GM18517 (cell line): ENCODE data around the gene GYS1.

Experiments used
- ATAC-seq: cut with Tn5 transposase; IDR thresholded peaks from one replicate; pipeline ENCODE4 v1.9.1; 2021; ENCODE audit warnings: mild to moderate bottlenecking, moderate library complexity; ENCODE audit not compliant: unreplicated experiment

Gene GYS1

DNA sequence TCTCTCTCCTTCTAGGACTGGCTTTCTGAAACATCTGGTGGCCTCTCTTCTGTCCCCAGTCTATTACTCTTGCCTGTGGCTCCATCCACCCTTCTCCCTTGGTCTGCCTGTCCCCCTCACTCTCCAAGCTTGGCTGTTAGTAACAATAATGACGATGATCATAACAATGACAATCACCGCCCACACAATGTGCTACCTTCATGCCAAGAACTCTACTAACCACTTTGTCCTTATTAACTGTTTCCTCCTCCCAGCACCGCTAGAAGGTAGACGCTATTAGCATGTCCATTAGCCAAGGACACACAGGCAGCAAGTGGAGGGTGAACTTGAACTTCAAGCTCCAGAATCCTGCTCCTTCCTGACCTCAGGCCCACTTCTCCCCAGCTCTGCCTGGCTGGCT, 2.7 kb downstream of the GYS1 start:
- no peak for ATAC-seq

GRCh38 chr19:48989701-48990291, 3.3 kb downstream of the GYS1 start:
- ATAC-seq, result no peak

DNA sequence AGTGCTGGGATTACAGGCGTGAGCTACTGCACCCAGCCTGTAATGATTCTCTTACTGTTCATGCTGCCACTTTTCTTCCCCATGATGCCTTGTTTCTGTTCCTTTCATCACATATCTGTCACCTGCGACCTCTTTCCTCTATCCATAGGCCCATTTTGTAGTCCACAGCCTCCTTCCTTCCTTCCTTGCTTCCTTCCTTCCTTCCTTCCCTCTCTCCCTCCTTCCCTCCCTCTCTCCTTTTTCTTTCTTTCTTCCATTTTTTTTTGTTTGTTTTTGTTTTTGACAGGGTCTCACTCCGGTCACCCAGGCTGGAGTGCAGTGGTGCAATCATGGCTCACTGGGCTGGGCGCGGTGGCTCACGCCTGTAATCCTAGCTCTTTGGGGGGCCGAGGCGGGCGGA, 4.2 kb downstream of the GYS1 start:
- ATAC-seq, result no peak

DNA sequence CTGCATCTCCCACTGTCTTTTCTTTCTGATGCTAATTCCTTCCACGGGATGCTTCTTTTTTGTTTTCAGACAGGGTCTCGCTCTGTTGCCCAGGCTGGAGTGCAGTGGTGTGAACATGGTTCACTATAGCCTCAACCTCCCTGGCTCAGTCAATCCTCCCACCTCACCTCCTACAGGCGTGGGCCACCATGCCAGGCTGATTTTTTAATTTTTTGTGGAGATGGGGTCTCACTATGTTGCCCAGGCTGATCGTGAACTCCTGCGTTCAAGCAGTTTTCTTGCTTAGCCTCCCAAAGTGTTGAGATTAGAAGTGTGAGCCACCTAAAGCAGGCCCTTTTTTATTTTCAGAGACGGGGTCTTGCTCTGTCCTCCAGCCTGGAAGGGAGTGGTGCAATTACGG, 4.8 kb downstream of the GYS1 start:
- ATAC-seq, result no peak

DNA sequence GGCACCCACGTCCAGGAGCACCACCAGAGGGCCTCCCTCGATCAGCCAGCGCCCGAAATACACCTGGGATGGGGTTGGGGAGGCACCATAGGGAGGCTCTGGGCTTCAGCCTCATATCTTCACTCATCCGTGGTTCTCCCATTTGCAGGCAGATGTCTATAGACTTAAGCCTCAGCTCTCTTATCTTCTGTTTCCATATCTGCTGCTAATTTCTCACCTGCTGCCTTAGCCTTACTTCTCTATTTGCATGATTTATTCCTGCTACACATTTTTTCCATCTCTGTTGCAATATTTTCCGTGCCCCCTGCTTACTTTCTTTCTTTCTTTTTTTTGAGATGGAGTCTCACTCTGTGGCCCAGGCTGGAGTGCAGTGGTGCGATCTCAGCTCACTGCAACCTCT, 5.8 kb downstream of the GYS1 start:
- ATAC-seq, result no peak

DNA sequence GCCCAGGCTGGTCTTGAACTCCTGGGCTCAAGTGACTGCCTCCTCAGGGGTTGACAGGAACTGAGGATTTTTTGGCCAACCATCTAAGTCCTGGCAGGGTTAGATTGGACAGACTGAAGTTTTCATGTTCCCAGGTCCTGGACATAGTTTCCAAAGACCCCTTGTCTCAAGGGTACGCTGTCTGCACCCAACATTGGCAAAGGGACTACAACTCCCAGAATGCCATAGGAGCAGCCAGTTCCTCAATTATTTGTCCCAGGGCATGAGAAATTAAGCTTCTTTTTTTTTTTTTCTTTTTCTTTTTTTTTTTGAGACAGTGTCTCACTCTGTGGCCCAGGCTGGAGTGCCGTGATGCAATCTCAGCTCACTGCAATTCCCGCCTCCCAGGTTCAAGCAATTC, 6.9 kb downstream of the GYS1 start:
- no peak for ATAC-seq

- ATAC-seq, result no peak
Measured at GRCh38 chr19:48985711-48986110, 7.4 kb downstream of the GYS1 start.

DNA sequence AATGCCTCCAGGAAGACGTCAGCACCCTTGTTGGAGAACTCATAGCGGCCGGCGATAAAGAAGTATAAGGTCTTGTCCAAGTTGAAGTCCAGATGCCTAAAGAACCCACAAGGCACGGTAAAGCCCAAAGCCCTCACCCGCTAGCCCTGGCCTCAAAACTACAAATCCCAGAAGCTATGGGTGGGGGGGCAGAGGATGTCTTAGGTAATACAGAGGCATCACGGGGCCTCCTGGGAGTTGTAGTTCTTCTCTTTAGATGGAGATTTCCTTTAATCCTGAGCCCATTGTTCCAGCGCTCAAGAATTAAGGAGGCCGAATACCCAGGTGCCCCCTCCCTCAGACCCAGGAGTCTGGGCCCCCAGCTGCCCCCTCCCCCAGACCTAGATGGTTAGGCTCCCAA, 10.8 kb downstream of the GYS1 start:
- ATAC-seq, result no peak

GRCh38 chr19:48977061-48977460, 16.0 kb downstream of the GYS1 start:
- no peak for ATAC-seq

- ATAC-seq, result no peak
Measured at GRCh38 chr19:48975947-48976847, 16.9 kb downstream of the GYS1 start.

- ATAC-seq, result peak; percentile 44
Measured at GRCh38 chr19:48970923-48971395, 22.1 kb downstream of the GYS1 start.

- ATAC-seq, result no peak
Measured at GRCh38 chr19:48970139-48970766, 22.9 kb downstream of the GYS1 start.

DNA sequence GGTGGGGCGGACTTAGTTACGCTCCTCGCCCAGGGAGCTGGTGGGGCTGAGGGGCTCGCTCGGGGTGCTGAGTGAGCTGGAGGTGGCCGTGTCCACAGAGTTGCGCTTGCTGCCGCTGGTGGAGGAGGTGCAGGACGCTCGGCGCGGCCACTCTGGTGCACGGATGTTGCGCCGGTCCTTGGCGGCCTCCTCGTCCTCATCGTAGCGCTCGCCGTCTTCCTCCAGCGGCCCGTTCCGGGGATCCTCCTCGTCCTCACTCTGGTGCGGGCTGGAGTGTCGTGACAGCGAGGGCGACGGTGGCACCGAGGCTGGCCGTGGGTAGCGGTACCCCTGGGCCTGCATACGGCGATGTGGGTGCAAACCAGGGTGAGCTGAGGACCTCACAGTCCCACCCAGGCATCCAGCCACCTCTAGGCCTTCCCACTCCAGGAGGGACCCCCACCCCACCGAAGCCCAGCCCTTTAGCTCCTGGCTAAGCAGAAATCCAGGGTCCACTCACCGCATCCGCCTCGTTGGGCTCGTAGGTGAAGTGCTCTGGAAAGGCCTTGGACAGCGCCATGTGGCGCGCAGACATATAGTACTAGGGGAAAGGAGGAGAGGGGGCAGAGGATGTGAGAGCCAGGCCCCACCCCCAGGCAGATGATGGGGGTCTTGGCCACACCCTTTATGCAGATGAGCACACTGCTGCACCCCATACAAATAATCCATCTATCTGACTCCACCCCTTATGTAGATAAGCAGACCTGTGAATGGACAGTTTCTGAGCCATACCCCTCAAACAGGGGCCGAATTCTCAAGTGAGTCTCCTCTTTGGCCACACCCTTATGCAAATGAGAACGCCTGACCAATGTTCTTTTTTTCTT, 23.6 kb downstream of the GYS1 start:
- no peak for ATAC-seq

- ATAC-seq, result no peak
Measured at GRCh38 chr19:48968813-48969218, 24.3 kb downstream of the GYS1 start.

DNA sequence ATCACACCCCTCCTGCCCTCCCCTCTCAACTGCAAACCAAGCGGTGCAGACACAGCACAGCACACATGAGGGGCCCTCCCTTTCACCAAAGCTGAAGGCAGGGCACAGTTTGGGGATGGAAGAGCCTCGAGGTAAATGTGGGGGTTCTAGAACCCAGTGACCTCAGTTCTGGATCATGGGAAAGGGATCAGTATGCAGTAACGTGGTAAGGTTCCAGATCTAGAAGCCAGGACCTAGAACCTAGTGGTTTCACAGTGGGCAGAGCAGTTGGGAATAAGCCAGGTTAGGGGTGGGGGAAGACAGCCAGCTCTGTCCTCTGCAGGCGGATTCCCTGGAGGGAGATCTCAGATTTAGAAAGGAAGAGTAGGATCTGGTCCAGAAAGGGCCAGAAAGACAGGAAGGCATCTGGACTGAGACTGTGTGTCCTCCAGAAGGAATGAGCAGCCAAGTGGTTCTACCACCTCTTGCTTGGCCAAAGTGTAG, 24.9 kb downstream of the GYS1 start:
- no peak for ATAC-seq

- no peak for ATAC-seq
Measured at GRCh38 chr19:48967346-48968178, 25.5 kb downstream of the GYS1 start.

DNA sequence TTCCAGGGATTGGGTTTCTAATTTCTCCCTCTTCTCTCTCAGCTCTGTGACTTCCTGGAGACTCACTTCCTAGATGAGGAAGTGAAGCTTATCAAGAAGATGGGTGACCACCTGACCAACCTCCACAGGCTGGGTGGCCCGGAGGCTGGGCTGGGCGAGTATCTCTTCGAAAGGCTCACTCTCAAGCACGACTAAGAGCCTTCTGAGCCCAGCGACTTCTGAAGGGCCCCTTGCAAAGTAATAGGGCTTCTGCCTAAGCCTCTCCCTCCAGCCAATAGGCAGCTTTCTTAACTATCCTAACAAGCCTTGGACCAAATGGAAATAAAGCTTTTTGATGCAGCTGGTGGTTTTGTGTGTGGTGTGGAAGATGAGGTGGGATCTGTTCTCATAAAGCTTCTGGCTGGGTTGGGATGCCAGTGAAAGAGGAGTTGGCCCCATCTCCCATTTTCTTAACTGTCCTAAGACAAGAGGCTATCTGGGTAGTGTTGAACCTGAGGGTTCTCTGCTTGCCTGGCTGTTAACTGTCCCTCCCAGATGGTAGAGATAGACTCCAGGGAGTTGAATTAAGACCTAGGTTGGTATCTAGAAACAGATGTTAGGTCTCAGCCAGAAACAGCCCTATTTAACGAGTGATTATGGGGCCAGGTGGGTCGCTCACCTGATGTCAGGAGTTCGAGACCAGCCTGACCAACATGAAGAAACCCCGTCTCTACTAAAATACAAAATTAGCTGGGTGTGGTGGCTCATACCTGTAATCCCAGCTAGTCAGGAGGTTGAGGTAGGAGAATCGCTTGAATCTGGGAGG, 26.4 kb downstream of the GYS1 start:
- no peak for ATAC-seq

DNA sequence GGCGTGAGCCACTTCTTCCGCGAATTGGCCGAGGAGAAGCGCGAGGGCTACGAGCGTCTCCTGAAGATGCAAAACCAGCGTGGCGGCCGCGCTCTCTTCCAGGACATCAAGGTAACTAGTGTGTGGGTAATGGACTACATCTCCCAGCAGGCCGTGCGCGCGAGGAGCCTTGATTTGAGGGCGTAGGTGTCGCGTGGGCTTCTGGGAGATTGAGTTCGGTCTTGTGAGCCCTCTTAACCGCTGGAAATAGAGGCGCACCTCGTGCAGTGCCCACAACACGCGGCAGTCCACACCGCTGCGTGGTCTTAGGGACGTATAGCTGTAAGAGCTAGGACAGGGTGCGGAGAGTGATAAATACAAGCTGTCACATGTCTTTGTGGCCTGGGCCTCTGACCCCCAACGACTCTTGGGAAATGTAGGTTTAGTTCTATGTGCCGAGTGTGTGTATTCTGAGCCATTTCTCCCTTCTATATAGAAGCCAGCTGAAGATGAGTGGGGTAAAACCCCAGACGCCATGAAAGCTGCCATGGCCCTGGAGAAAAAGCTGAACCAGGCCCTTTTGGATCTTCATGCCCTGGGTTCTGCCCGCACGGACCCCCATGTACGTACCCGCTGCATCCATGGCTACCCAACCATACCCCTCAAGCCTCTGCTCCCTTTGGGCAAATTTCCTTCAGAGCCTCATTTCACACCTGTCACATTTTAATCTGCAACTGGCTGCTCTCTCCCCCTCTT, 27.1 kb downstream of the GYS1 start:
- peak; percentile 25 for ATAC-seq
